RCC 7860 (cell line): Measurements from ENCODE around the gene CBLN3.

ENCODE experiments used
- DNase-seq: peaks from one replicate; pipeline ENCODE4 v3.0.0-alpha.2; 2015; ENCODE audit warnings: low spot score
- FAIRE-seq: peaks from 2 replicates; lab custom pipeline; 2012; peaks lifted over from hg19 to GRCh38; lab: Jason Lieb, UNC

CBLN3 gene

DNA sequence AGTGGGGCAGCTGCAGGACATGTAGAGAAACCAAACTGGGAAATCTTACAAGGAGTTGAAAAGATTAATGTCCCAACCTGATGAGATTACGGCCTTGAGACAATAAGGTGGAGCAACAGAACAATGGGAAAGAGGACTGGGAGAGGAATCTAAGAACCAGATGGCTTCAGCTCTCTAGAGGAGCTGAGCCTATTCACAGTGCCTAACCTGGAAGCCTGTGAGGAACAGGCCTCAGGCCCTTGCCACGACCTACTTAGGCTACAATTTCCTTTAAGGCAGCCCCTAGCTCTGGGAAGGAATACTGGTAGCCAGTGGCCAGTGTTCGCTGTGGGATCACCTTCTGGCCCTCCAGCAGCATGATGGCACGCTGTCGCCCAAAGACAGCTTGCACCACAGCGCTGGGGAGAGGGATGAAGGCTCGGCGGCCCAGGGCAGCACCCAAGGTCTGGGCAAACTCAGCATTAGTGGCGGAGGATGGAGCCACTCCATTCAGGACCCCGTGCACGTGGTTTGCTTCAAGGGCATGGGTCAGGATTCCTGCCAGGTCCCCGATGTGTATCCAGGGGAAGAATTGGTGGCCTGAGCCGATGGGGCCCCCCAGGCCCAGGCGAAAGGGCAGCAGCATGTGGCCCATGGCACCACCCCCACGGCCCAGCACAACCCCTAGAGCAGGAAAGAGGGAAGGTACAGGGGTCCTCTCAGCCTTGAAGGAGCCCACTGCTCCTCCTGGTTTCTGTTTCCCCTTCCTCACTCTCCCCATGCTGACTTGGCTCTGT is 10.6 kb upstream of the CBLN3 start:
- DNase-seq (no peak), FAIRE-seq (no peak)

DNA sequence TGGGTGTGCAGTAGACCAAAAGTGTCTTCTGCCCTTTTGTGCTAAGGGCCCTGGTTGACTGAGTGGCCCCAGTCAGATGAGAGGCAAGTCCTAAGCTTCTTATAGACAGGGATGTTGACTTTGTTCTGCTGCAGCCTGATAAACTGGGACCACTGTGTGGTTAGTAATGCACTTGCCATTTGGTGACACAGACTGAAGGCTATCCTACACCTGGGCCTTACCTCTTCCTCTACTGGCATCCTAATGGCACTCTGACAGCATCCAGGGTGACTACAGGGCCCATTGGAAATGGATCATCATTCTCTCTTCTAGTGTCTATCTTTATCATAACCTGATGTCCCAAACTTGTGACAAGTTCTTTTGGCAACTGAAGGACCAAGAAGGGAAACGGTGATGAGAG is 9.8 kb upstream of the CBLN3 start:
- DNase-seq = no peak
- no peak for FAIRE-seq

DNA sequence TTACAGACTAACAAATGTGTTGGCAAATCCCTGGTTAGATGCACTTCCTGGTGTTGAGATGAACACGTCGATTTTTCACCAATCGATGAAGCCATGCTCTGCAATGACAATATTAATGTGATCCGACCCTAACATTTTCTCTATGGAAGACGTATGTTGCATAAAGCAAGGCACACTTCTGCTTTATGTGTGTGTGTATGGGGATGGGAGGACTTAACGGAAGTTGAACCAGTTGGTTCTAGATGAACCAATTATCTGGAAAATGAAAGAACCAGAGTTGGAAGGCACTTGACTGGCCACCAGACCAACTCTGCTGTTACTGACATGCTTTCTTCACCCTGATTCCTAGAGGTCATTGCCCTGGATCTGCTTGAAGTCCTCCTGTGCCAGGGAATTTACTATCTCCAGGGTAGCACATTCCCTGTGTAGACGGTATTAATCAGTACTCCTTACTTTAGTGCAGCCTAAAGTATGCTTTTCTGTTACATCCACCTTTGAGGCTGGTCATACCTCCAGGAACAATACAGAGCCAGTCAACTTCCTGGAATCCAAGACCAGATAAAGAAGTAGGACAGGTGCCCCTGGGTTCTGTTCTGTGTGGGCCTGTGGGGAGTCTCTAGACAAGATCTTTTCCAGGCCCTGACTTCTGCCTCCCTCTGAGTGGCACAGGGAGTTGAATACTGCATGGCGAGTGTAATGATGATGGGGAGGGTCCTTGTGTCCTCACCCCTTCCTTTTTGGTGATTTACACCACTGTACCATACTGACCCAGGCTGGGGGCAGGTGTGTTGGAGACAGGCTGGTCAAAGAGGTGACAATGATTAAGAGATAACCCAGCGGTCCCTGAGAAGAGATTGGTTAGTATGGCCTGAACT is 9.0 kb upstream of the CBLN3 start:
- FAIRE-seq = no peak
- no peak for DNase-seq

DNA sequence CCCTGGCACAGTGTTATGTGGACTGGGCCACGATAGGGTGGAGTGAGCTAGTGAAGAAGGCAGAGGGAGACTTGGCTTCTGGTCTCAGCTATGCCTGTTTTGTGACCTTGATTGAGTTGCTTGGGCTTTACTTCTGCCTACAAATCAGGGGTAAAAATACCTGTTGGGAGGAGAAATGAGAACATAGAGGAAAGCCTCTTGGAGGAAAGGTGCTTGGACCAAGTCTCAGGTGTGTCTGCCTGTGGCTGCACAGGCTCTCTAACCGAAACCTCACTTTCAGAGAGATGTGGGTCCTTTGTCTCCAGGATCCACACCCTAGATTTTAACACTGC is 8.2 kb upstream of the CBLN3 start:
- DNase-seq (no peak), FAIRE-seq (no peak)

DNA sequence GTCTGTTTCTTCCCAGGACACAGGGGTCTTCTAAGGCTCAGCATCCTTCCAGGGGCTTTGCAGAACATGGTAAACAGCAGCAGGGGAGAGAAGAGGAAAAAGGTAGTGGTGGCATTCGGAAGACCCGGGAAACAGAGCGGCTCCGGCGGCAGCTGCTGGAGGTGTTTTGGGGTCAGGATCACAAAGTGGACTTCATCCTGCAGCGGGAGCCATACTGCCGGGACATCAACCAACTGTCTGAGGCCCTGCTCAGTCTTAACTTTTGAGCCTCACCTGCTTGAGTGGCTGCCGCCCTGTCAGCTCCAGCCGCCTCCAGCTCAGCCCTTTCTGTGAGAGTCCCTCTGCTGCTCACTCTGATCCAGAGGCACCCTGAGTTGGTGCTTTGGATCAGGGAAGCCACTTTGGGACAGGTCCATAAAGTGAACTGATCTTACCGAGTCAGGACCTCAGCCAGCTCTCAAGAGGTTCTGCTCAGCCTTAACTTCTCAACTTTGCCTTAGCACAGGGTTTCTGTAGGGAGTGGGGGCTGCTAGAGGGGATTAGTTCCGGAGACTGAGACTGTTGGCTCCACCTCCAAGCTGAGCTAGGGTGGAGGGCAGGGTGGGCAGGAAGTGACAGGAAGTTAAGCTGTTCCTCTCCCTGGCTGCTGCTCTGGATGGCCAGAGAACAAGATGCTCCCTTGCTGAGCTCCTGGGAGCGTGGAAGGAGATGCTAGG is 7.7 kb upstream of the CBLN3 start:
- FAIRE-seq (no peak), DNase-seq (no peak)

DNA sequence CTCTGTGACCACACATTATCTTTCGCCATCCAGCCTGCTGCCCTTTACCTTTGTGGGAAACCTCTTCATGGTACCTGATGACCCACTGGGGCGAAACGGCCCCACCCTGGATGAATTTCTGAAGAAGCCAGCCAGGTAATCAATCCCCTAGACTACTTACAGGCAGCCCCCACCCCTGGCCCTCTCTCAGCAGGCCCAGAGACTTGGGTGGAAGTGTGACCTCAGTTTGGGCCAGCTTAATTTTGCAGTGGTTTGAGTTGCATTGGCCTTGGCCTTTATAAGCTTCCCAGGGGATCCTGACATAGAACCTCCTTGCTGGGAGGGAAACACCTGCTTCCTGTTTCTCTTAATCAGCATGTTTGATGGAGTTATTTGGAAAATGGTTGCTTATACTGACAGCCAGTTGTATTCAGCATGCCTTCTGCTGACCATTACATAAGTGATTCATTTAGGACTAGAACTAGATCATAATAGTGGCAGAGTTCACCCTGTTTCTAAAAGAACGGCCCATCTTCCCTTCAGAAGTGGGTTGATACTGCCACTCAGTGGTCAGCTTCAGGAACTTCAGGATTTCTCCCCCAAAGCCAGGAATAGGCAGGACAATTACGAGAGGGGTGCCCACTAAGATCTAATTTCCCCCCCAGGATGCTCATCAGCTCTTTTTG is 7.0 kb upstream of the CBLN3 start:
- DNase-seq (peak; percentile 31), FAIRE-seq (no peak)

DNA sequence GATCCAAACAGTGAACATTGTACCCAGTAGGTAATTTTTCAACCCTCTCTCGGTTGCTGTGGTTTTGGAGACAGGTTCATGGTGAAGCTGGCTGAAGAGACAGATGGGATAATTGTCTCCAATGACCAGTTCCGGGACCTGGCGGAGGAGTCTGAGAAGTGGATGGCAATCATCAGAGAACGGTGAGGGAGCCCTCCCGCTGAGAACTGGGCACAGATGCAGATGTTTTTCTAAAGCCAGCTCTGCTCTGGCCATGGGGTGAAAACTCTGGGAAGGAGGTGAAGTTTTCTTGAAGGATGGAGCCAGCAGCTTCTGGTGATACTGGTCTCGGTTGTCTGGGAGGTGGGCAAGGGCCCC is 6.5 kb upstream of the CBLN3 start:
- FAIRE-seq = no peak
- DNase-seq = no peak

DNA sequence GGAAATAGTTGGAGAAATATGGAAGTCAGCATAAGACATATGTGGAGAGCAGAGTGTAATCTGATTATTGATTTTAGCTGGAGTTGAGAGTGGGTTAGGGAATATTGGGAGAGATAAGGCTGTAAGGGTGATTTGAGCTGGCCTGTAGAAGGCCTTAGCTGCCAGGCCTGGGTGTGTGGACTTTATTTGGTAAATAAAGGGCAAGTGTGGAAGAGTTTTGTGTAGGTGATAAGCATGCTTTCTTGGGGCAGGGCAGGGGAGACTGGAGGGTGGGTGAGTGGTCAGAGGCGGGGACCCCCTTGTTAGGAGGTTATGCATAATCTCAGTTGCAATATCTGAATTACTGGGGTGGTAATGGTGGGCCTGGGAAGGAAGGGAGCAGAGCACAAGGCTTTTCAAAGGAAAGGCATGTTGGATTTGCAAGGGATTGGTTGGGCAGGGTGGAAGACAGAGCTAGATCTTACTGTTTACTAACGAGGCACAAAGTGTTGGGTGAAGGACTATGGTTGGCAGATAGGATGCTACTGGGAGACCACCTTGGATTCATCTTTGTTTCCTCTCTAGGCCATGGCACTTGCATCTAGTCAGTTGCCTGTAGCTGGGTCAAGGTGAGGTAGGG is 5.8 kb upstream of the CBLN3 start:
- FAIRE-seq (no peak), DNase-seq (no peak)

DNA sequence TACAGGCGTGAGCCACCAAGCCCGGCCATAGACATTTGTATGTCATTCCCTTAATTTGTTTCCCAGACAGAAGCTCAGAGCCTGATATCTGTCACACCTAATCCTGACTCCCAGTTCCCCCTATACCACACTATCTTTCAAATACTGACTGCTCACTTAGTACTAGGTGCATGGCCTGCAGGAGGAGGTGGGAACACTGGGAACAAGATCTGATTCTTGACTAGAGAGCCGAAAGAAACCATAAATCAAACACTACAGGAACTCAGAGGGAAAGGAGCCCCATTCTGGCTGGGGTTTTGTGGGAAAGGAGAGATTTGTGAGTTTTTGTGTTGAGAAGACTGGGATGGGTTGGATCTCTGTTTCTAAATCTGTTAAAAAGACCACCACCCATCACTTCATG is 5.2 kb upstream of the CBLN3 start:
- FAIRE-seq (no peak), DNase-seq (no peak)

DNA sequence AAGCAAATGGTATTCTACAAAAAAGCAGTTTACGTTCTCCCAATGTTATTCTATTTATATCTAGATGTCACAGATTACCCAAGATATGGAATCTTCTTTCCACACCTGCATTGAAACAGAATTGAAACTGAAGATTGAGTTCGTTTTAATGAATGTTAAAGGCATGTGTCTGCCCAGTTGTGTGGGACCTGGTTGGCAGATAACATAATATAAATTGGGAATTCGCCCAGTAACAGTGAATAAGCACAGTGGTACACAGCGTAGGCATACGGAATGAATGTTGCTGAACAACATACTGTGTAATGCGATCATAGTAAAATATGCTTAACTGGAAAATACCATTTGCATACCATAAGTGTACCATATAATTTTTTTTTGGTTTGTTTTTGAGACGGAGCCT is 4.6 kb upstream of the CBLN3 start:
- no peak for FAIRE-seq
- no peak for DNase-seq

DNA sequence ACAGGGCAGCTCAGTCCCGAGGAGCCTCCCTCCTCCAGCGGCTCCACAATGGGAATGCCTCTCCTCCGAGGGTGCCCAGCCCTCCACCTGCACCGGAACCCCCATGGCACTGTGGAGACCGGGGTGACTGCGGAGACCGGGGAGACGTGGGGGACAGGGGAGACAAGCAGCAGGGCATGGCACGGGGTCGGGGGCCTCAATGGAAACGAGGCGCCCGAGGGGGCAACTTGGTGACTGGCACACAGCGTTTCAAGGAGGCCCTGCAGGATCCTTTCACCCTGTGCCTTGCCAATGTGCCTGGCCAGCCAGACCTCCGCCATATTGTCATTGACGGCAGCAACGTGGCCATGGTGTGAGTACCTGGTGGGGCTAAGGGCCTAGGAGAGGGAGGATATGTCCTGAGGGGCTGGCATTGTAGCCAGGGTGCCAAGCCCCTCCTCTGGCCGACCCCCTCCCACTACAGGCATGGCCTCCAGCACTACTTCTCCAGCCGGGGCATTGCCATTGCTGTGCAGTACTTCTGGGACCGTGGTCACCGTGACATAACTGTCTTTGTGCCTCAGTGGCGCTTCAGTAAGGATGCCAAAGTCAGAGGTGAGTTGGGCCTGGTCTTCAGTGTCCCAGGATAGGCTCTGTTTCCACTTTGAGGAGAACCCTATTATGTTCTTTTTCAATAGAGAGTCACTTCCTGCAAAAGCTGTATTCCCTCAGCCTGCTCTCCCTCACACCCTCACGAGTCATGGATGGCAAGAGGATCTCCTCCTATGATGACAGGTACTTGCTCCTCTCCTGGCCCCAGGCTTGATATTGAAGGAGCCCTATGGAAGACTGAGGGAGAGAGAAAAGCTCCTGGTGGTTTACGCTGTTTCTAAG is 3.0 kb upstream of the CBLN3 start:
- no peak for DNase-seq

DNA sequence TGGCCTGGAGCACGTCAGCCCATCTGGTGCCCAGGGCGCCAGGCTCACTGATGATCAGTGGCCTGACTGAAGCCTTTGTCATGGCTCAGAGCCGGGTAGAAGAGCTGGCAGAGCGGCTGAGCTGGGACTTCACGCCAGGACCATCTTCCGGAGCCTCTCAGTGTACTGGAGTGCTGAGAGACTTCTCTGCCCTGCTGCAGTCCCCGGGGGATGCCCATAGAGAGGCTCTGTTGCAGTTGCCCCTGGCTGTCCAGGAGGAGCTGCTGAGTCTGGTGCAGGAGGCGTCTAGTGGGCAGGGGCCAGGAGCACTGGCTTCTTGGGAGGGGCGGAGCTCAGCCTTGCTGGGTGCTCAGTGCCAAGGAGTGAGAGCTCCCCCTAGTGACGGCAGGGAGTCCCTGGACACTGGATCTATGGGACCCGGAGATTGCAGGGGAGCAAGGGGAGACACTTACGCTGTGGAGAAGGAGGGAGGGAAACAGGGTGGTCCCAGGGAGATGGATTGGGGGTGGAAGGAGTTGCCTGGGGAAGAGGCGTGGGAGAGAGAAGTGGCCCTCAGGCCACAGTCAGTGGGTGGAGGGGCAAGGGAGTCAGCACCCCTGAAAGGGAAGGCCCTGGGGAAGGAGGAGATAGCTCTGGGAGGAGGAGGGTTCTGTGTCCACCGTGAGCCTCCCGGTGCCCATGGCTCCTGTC is 2.2 kb upstream of the CBLN3 start:
- FAIRE-seq (no peak), DNase-seq (peak; percentile 68)

More for the DNA sequence above, 3.0 kb upstream of the CBLN3 start:
- no peak for FAIRE-seq

DNA sequence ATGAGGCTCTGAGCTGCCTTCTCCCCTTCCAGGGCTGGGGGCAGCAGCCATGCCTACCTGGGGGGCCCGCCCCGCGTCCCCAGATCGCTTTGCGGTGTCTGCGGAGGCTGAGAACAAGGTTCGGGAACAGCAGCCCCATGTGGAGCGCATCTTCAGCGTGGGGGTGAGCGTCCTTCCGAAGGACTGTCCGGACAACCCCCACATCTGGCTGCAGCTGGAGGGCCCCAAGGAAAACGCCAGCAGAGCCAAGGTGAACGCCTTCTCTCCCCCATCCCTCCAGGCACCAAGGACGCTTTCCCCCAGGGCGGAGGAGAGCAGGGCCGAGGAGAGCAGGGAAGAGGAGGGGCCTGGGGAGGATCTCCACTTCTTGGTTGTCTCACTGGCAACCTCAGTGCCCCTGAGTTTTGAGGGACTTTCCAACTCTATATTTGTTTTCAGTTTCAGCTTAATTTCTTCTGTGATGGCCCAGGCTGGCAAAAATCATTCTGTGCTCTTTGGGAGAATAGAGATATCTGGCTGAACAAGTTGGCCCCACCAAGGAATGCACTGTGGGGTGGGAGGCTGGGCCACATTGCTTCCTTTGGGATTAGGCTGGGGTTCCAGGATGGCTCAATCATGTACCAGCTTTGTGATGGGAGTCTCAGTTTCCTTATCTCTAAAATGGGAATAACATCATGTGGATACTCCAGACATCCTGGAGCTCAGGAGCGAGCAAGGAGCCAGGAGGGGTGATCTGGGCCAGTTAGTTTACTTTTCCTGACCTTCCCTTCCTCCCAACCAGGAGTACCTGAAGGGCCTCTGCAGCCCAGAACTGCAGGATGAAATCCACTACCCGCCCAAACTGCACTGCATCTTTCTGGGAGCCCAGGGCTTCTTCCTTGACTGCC is 1.5 kb upstream of the CBLN3 start:
- FAIRE-seq (no peak), DNase-seq (no peak)

DNA sequence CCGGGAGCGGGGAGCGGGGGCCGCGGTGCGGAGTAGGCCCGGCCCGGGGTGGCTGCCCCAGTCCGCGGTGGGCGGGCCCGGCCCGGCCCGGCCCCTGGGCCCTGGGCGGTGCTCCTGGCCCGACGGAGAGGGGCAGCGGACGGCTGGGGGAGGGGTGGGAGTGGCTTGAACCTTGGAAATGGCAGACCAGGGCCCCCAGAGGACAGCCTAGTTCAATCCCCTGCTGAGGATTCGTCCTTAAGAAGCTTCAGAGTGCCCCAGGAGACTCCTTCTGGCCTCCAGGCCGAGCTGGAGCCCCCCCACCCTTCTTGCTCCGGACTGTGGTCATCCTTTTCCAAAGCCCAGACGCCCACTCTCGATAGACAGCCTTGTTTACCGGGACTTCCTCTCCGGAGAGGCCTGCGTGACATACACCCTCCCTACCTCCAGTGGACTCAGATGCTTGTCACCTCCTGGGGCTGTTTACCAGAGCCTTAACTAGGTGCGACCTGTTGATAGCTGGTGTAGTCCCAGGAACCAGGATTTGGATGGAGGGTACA is 744 bp upstream of the CBLN3 start:
- DNase-seq (no peak), FAIRE-seq (no peak)

DNA sequence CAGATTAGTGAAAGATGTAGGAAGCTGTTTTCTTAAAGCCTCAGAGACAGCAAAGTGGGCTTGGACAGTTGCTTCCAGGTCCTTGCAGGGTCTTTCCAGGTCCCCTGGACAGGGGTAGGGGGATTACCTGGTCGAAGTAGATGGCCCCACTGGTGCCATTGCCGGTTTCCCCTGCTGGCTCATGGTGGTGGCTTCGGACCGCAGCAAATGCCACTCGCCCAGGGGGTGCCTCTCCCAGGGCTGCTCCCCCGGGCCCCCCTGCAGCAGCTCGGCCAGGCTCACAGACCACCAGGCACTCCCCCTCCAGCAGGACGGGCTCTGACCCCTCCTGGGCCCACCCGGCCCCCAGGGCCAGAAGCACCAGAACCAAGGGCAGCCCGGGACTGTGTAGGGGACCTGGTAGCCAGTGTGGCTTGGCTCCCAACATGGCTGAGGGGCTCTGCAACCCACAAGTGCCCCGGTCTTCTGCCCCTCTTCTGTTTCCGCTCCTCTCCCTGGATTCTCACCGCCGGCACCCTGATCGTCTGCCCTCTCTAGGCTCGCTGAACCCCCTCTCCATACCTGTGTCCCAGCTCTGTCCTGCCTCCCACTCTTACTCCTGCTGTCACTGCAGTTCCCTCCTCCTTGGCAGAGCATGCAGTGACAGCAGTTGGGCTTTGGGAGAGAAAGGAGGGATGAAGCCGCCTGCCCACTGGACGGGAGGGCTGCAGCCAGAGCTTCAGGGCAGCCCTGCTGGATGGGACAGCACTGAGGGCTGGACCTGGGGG is 657 bp downstream of the CBLN3 start:
- FAIRE-seq (no peak), DNase-seq (no peak)

DNA sequence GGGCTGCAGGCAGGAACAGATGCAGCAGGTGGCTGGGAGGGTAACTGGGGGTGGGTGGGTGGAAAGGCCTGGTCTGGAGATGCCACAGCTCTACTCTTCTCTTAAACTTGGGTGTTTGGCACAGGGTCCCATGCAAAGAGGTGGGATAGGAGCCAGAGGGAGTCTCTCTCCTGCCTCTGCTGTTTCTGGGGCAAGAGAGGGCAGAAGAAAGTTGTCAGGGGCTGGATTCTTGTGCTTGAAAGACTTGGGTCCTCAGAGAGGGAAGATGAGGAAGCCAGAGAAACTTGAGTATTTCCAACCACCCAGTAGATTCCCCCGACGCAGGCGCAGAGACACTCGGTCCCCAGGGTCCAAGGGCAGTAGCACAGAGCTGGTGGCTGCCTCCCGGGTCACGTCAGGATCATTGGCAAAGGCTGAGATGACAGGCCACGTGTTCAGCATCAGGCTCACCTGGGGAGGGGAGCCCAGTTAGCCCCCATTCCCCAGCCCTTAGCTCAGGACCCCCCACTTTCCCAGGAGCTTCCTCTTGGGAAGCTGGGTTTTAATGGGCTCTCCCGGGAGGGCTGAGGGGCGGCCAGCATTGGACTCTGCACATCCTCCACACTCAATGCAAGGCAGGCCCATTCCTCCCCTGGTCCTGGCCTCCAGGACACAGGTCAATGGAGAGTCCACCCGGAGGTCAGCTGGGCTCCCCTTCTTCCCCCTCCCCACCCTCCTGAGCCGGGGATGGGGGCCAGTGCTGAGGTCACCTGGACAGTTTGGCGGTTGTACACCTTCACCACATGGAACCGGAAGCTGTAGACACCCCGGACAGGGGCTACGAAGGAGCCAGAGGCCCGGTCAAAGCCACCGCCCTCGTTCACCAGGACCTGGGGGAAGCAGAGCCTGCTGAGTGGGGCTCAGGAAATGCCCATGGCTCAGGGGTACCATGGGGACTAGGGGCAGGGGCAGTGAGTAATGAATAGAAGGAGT is 1.6 kb downstream of the CBLN3 start:
- no peak for FAIRE-seq

More for the DNA sequence above, 1.6 kb downstream of the CBLN3 start:
- DNase-seq = no peak
